8988T (cell line): ENCODE results near the gene OCRL.

ENCODE experiments used
- DNase-seq: peaks from one replicate; pipeline ENCODE4 v3.0.0; 2011

OCRL gene

DNA sequence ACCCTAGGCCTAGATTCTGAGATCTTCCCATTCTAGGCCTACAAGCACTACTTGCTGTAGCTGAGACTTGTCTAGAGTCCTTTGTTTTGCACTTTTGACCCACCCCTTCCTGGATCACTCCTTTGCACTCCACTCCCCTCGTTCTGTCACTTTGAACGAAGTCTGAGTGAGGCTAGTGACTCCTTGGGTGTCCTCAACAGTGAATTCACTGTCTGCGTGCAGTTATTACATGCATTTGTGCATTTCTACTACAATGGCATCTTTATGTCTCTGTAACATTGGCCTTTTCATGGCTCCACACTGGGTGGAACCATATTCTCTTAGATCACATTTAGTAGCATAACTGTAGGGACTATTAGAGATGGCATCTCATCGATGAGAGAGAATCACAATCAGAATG, 50.5 kb downstream of the OCRL start:
- DNase-seq: no peak

DNA sequence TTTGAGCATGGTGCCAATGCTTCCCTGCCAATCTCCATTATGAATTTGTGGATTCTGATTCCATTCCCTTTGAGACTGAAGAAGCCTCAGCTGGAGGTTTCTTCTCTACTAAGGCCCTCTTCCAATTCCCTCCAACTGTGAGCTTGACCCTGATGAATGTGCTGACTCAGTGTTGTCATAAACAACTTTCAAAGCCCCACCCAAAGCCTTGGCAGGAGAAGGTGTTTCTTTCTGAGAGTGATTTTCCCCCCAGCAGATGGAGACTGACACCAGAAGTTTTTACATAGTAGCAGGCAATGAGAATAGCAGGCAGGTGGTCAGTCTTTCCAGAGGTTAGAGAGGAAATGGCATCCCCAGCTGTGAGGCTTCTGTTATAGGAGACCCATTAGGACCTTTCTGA, 53.1 kb downstream of the OCRL start:
- no peak for DNase-seq

DNA sequence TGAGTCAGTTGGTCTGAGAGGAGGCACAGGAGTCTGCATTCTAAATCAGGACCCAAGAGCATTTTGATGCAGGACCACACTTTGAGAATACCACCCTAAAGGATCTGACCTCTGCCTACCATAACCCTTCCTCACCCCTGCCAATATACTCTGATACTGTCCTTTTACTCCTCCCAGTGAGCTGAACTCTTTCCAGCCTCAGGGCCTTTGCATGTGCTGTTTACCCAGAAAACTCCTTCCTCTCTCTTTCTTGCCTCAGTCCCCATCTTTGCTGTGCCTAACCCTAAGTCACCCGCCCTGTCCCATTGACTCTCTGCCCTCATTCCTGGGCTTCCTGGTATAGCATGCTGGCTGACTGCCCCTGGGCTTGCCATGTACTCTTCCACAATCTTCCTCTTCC, 54.7 kb downstream of the OCRL start:
- DNase-seq: no peak

DNA sequence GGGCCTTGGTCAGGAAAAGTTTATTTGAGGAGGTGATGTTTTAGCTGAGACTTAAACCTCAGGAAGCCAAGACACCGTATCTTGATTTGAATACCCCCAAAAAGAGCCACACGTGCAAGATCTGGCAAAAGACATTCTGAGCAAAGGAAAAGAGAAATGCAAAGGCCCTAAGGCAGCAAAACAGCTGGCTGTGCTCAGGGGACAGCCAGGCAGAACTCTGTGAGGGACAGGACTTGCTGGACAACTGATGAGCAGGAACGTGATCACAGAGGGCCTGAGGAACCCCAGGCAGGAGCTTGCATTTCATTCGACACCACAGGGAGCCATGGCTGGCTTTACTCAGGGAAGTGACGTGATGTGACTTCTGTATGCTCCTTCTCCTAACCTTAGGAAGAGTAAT, 56.0 kb downstream of the OCRL start:
- no peak for DNase-seq

DNA sequence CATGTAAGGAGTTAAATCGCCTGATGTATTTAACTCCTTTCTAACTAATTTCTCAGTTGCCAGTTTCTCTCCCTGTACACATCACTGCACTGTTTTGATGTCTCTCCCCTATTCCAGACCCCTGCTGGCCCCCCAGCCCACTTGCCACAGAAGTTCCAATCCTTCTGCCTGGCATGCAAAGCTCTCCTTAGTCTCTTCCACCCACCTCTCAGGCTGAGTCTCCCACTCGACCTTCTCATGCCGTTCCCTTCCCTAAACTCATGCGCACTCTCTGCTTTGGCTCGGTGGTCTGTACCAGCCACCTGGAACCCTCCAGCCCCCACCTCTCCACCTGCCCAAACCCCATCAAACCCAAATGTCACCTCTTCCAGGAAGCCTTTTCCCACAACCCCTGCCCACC, 57.8 kb downstream of the OCRL start:
- no peak for DNase-seq

- no peak for DNase-seq
Observed at GRCh38 chrX:129599499-129599898, 59.4 kb downstream of the OCRL start.

DNA sequence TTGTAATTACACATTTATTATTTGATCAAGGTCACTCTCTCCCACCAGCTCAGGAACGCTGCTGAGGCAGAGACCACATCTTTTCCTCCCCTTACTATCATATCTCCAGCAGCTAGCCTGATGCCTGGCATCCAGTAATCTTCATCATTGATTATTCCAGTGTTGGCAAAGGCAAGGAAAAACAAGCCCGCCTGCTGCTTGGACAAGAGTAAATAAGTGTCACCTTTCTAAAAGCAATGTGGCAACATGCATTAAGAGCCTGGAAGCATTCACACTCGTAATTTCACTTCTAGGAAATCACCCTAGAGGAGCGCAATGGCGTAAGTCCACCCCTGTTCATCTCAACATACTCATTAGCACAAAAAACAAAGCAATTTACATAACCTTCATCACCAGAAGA, 59.9 kb downstream of the OCRL start:
- DNase-seq: no peak

GRCh38 chrX:129600981-129601424, 60.9 kb downstream of the OCRL start:
- no peak for DNase-seq

DNA sequence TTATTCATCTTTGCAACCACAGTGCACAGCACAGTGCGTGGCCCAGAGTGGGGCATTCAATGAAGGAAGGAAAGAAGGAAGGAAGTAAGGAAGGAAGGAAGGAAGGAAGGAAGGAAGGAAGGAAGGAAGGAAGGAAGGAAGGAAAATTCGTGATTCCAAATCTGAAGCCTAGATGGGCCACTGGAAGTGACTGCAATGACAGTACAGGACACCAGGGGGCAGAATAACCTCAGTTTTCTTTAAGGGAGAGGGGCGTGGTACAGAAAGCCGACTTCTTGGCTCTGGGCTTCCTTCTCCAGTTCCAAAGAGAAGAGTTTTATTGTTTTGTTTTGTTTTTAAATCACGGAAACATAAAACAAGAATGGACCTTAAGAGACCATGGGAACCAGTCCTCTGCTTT, 66.9 kb downstream of the OCRL start:
- DNase-seq: peak; percentile 43

DNA sequence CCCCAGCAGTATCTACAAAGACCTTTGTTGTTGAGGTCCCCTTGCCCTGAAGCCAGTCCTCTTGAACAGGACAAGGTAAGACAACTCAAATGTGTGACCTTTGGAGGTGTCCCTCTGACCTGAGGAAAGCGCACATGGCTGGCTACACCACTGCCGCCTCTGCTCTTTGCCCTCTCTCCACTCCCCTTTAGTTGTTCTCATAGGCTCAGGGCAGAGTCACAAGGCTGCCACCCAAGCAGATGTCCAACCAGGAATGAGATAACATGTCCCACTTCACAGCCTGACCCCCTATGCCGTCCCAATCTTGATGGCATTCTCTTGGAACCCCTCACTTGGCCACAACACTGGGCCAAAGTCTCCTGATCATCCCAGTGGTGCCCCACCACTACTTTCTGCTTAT, 68.4 kb downstream of the OCRL start:
- DNase-seq: no peak

- no peak for DNase-seq
Observed at GRCh38 chrX:129609395-129609794, 69.3 kb downstream of the OCRL start.

- DNase-seq: no peak
Observed at GRCh38 chrX:129612396-129612795, 72.3 kb downstream of the OCRL start.

GRCh38 chrX:129613596-129613995, 73.5 kb downstream of the OCRL start:
- DNase-seq: no peak

GRCh38 chrX:129614481-129615255, 74.6 kb downstream of the OCRL start:
- no peak for DNase-seq

DNA sequence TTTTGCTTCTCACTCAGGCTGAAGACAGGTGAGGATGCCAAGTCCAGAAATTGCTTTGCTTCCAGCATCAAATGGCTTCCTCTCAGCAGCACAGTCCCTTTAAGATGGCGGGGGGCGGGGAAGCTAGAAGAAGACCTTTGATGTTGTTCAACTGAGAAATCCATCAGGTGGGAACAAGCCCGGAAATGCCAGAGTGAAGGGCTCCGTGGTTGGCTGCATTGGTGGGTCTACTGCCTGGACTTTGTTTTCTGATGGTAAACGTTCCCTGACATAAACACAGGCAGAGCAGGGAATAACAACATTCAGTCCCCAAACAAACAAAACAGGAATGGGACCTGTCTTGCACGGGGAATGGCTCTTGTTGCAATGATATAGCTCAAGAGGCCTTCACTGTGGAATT, 77.4 kb downstream of the OCRL start:
- DNase-seq: no peak

DNA sequence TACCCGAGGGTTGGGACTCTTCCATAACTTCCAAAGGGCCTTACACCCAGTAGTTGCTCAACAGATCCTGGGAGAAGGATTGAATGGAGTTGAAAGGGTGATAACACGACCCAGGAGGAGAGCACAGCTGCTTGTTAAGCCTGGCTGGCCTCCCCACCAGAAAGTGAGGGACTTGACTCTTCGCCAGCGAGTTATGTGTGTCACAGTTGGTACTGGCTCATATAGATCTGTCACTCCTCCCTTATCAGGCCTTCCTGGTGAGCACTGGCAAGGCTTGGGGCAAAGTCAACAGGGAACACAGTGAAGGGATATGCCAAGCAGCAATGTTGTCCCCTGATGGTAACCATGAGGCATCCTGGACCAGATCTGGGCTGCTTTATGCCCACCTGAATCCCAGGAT, 78.9 kb downstream of the OCRL start:
- DNase-seq: no peak

GRCh38 chrX:129622757-129623301, 82.8 kb downstream of the OCRL start:
- no peak for DNase-seq

- DNase-seq: no peak
Observed at GRCh38 chrX:129626026-129626425, 86.0 kb downstream of the OCRL start.

- no peak for DNase-seq
Observed at GRCh38 chrX:129629837-129630236, 89.8 kb downstream of the OCRL start.

DNA sequence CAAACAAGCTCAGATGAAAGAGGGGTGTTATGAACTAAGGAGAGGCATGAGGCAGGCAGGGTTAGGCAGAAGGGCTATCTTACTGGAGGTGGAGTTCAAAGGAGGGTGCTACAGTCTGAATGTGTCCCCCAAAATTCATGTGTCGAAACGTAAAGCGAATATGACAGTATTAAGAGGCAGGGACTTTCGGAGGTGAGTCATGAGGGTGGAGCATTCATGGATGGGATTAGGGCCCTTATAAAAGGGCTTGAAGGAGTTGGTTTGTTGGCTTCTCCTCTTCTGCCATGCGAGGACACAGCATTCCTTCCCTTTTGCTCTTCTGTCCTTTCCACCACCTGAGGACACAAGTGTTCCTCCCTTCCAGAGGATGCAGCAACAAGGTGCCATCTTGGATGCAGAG, 91.8 kb downstream of the OCRL start:
- DNase-seq: no peak

GRCh38 chrX:129632443-129632842, 92.4 kb downstream of the OCRL start:
- DNase-seq: no peak

- DNase-seq: no peak
Observed at GRCh38 chrX:129634541-129634940, 94.5 kb downstream of the OCRL start.

GRCh38 chrX:129636175-129636681, 96.2 kb downstream of the OCRL start:
- no peak for DNase-seq

DNA sequence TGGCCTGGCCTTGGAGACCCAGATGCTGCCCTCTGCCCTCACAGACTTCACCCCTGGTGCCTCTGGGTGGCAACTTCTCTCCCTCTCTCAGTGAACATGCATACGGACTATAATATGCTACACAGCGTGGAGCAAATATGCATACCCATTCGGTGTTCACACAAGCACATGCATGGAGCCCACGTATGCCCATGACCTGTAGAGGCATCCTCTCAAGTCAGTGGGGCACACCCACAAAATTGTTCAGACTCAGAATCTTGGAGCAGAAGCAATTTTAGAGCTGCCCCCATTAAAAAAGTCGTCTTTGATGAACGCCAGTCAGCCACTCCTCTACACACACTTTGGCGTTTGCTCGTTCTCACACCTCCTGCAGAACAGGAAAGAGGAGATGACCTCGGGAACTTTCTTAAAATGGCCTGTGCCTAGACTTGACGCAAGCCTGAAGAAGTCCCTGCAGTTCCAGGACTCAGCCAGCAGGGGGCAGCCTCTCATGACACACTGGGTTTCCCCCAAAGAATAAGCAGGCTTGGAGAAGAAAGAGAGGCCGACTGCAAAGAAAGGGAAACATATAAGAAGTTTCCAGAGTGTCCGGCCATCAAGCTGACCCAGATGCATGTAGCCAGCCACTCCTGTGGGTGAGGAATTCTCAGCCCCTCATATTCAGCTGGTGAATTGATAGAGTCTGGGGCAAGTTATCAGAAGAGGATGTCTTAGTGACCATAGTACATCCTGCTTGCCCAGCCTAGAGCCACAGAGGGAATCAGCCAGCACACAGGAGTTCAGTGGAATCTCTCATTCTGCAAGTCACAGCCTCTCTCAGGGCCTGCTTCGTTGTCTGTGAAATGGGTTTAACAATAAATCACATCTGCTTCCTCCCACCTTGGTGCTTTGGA, 97.4 kb downstream of the OCRL start:
- DNase-seq: peak; percentile 50
